ENCODE measurements around the gene HIF3A.

HIF3A gene

DNA sequence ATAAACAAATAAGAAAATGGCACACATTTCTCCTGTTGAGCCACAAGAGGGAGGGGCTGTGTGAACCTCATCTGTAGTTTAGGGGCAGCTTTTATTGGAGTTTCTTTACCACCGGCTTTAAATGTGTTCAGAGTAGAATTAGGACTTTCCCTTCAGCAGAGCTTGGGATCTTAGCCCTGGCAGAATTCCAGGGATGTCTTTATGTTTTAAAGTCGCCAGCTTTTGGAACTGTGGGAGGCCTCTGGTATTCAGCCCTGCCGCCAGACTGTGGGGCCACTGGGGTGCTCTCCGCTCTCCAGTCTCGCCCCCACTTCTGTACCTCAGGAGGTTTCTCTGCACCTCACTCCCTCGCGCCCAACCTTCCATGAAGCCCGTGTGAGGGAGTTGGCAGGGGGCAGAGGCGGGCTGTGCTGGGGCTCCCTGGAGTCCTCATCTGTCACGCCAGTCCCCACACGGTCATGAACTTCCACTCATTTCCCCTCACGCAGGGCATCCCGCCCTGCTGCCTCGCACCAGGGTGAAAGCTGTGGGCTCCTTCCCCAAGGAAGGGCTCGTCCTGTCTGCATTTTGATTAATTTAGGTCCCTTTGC is 85.0 kb downstream of the HIF3A start:
- no peak for DNase-seq (ENCODE audit: low spot score)

DNA sequence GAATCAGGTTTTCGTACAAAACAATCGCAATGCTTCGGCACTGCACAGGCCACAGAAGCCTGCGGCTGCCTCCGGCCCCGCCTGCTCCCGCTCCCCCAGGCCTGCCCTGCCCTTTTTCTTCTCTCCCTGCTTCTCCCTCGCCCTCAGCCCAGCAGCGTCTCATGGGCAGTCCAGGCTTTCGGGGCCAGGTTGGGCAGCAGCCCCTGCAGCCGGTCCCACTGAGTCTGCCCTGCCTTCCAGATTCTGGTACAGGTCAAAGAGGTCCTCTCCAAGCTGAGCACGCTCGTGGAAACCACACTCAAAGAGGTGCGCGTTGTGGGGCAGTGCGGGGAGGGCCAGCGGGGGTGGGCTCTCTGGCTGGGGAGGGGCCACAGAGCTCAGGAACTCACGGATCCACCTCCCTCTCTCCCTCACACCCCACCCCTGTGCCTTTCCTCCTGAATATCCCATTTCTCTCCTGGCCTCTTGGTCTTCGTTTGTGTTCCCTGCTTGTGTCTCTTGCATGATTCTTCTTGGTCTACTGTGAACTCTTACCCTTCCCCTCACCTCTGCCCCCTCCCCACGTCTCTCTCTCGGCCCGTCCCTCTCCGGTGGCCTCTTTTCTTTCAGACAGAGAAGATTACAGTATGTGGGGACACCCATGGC is 86.5 kb downstream of the HIF3A start:
- no peak for DNase-seq (ENCODE audit: low spot score)

DNA sequence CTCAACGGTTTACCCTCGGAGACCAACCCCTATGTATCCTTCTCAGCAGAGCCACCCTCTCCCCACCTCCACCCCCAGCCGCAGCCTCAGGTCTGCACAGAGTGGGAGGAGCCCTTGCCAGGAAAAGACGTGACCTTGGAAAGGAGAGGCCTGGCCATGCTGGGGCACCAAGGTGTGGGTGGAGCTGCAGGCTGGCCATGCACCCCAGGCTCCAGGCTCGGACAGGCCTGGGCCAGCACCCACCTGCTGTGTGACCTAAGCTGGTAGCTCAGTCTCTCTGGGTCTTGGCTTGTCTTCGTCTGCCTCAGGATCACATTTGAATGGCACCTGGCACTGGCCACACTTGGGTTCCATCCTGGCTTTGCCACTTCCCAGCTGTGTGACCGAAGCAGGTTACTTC is 87.0 kb downstream of the HIF3A start:
- no peak for DNase-seq (ENCODE audit: low spot score)

DNA sequence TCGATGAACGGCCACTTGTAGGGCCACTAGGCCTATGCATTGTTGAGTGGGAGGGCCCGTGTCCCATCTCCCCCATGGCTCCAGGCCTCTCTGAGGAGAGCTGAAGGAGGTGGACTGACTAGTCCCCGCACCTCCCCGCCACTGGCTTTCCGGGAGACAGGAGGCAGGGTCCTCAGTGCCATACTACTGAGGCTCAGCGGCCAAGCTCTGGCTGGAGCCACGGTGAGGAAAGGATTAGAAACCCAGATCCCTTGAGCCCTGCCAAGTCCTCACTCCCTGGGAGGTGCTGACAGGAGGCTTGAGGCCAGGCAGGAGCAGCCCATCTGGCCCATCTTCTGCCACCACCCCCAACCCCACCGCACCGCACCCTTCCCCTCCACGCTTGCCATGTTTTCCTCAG is 87.6 kb downstream of the HIF3A start:
- no peak for DNase-seq (ENCODE audit: low spot score)

DNA sequence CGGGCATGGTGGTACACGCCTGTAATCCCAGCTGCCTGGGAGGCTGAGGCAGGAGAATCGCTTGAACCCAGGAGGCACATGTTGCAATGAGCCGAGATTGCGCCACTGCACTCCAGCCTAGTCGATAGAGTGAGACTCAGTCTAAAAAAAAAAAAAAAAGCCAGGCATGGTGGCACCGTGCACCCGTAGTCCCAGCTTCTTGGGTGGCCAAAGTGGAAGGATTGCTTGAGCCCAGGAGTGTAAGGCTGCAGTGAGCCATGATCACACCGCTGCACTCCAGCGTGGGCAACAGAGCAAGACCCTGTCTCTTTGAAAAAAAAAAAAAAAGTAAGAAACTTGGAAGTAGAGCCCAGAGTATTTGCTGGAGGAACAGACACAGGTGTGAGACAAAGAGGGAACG is 88.8 kb downstream of the HIF3A start:
- DNase-seq (ENCODE audit: low spot score), result no peak

DNA sequence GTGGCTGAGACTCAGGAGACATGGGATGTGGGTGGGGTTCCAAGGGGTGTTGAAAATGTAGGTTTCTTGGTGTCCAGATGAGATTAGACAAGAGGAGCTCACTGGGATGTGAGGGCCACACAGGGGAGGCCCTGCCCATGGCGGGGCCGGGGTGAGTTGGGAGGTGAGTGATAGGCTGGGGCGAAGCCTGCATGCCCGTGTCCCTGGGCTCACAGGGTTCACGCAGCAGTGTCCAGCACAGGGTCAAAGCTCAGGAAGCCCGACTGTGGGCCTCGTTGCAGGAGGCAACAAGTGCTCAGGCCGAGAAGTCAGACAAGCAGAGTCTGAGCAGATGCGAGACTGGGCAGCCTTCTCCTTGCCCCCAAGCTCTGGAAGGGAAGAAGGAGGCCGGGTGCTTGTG is 89.3 kb downstream of the HIF3A start:
- DNase-seq (ENCODE audit: low spot score), result no peak

DNA sequence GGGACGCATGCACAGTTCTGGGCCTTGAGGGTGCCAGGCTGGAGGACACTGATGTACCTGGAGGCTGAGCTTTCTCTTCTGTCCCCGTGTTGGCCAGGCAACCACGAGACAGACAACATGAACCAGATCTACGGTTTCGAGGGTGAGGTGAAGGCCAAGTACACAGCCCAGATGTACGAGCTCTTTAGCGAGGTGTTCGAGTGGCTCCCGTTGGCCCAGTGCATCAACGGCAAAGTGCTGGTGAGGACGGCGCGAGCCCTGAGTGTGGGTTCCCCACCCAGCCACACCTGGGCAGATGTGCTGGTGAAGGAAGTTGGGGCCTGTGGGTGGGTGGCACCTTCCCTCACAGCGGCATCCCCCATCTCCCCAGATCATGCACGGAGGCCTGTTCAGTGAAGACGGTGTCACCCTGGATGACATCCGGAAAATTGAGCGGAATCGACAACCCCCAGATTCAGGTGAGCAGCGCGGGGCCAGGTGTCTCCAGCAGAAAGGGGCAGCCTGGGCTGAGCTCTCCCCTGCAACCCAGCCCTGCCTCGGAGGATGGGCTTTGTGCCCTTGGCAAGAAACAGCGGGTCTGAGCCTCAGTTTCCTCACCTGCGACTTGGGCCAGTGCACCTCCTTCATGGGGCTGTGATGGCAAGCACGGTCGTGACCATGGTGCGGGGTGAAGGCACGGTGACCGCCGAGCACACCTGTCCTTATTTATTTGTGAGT is 90.3 kb downstream of the HIF3A start:
- no peak for DNase-seq (ENCODE audit: low spot score)

DNA sequence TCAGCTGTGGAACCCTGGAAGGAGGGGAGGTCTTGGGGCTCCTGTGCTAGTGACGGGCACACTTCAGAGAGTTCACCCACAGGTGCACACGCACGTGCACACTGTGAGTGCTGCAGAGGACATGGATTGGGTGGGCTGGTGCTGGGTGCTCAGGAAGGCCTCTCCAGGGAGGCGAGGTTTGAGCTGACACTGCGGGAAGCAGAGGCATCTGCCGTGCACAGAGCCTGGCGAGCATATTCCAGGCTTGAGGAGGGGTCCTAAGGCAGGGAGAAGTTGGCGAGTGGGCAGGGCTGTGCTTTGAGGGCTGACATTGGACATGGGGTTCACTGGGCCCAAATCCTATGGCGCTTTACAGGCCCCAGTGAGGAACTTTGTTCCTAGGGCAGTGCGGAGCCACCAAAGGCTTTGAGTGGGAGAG is 90.9 kb downstream of the HIF3A start:
- no peak for DNase-seq (ENCODE audit: low spot score)

DNA sequence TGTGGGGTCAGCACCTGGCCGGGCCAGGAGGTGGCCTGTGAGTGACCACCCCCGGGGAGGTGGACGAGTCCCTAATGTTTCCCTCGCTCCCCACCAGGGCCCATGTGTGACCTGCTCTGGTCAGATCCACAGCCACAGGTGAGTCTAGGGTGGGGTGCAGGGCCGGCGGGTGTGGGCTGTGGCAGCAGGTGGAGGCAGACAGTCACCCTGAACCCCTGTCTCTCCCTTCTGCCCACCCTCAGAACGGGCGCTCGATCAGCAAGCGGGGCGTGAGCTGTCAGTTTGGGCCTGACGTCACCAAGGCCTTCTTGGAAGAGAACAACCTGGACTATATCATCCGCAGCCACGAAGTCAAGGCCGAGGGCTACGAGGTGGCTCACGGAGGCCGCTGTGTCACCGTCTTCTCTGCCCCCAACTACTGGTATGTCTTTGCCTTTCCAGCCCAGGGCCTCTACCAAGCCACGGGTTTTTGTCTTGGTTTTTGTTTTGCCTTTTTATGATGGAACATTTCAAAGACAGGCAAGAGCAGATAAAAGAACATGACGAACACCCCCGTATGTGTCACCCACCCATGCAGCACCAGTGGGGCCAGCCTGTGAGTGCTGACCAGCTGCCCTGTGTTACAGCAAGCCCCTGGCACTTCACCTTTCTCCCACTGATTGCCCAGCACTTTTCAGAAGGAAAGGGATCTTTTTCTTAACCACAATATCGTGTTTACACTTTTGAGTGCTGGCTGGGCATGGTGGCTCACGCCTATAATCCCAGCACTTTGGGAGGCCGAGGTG is 91.7 kb downstream of the HIF3A start:
- no peak for DNase-seq (ENCODE audit: low spot score)

DNA sequence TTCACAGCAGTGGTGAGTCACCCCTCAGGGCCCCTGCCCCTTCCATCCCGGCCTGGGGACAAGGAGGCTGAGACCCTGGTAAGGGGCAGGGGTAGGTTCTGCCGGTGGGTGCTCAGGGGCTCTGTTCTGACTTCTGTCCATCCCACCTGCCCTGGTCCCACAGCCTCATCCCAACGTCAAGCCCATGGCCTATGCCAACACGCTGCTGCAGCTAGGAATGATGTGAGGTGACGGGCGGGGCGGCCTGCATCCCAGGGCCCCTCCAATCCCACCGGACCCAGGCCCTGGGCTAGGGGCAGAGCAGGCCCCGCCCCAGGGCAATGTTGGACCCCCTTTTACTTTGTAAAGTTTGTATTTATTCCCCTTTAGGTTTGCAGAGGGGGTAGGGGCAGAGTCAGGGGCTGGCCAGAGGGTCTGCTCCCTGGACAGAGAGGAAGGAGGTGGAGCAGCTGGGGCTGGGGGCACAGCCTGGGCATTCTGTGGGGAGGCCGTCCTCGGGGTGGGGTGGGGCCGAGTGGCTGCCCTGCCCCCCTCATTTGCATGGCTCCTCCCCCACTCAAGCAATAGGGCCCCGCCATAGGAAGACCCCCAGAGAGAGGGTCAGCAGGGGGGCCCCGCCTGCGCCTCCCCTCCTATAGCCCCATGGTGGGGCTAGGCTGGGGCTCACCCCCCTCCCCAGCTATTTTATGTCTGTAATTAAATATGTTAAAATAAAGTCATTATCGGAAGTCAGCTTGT is 93.4 kb downstream of the HIF3A start:
- no peak for DNase-seq (ENCODE audit: low spot score)

DNA sequence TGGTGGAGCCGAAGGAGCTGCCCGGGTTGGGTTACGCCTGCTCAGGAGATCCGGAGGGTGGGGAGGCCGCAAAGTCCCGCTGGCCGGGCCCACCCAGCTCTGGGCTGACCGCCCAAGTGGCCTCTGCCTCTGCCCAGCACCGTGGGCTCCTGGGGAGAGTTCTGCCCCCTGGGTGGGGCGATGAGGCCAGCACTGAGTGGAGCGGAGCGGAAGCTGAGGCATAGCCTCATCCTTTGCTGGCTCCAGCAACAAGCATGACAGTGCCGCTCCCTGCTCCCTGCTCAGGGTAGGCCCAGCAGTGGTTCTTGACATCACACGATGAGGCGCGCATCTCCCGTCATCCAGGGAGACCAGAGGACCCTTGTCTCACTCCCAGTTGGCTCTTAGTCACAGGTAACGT is 94.0 kb downstream of the HIF3A start:
- DNase-seq (ENCODE audit: low spot score), result no peak

DNA sequence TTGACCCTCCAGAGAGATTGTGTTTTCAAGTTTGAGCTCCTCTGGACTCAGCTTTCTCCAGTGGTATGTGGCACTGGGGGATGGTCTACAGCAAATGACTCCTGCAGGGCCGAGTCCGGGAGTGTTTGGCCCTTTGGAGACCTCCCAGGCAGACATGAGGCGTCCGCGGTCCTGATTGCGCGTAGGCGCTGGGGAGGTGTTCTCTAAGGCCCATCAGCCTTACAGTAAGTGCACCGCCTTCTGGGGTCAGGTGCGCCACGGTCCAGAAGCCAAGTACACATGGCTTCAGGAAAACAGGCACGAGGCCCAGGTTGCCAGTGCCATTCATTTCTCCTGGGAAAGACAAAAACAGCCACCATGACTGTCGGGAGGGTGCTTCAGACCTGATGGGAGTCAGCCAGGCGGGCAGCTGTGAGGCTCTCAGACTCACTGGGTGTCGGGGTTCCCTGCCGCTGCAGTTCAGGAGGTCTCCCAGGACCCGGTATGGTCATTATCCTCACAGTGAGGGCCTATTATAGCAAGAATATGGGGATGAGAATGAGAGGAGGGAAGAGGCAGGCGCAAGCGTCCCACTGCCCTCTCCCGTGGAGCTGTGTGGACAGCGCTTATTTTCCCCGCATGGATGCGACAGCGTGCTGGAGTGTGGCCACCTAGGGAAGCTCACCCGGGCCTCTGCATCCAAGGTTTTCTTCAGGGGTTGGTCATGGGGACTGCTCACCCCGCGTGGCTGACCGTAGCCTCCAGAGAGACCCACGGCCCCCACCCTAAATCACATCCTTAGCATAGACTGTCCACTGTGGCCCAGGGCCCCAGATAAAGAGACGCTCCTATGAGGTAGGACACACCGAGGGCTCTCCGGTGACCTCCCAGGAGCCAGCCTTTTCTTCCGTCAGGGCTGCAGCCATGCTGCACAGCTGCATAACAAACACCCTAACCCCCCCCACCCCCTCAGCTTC is 94.7 kb downstream of the HIF3A start:
- no peak for DNase-seq (ENCODE audit: low spot score)

DNA sequence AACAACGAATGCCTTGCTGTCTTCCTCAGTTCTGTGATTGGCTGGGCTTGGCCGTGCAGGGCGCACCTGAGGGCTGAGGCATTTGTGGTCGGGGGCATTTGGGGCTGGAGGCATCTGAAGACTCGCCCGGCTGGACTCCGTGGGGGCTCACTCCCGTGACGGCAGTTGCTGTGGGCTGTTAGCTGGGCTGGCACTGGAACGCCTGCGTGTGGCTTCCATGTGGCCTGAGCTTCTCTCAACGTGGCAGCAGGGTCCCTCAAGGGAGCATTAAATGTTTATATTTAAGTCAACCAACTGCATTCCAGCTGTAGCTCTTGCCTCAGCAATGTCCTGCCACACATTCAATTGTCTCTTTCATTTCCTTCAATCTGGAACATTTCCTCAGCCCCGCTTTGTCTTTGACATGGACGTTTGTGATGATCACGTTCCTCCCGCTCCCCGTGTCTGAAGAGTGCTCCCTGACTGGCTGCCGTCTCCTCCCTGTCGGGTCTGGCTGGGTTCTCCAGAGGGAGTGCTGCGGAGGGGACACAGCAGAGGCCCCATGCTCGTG is 95.5 kb downstream of the HIF3A start:
- DNase-seq (ENCODE audit: low spot score), result no peak

DNA sequence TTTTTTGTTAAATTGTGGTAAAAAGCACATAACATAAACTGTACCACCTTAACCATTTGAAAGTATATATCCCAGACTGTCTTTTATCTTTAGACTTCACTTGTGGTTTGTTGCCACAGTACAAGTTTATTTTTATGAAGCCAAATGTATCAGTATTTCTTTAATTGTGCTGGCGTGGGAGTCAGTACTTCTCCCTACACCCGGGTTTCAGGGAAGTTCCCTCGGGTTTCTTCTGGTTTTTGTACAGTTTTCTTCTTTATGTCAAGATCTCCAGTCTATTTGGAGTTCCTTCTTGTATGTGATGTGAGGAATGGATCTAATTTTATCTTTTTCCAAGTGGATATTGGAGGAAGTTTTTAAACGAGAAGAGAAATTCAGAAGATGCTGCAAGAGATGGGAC is 96.0 kb downstream of the HIF3A start:
- no peak for DNase-seq (ENCODE audit: low spot score)

Small RNA genes within 50 kb of the gene (small RNA-seq; reads per million reads assigned to genes)
- 0 reads per million in 2 experiments for gene RNU6-924P

Data from SK-N-DZ (cell line).